DND-41 (cell line): Measurements from ENCODE around the gene SH3BP2.

Experiments used
- ATAC-seq: fragments of 200-7000 bp; cut with Tn5 transposase; 3 replicates; pipeline ENCODE4 v1.9.1; 2021; ENCODE audit warnings: low read depth; ENCODE audit not compliant: insufficient read depth
- DNase-seq: peaks from one replicate; pipeline ENCODE4 v3.0.0-alpha.2; 2020
- H2AFZ ChIP-seq: 2 replicates; pipeline ENCODE4 v1.6.0; 2012; ENCODE audit warnings: low read depth, low read length
- H3K27ac ChIP-seq: 2 replicates; pipeline ENCODE4 v1.5.1; 2012; ENCODE audit warnings: low read length, inconsistent platforms
- H3K27me3 ChIP-seq: fragments of 200-600 bp; sonication (generic); 2 replicates; pipeline ENCODE4 v1.6.0; 2012; ENCODE audit warnings: low read length, mild to moderate bottlenecking, inconsistent platforms; ENCODE audit not compliant: insufficient read depth, poor library complexity
- H3K36me3 ChIP-seq: 2 replicates; pipeline ENCODE4 v1.5.1; 2012; ENCODE audit warnings: low read length, inconsistent platforms; ENCODE audit not compliant: insufficient read depth
- H3K4me1 ChIP-seq: 2 replicates; pipeline ENCODE4 v1.5.1; 2012; ENCODE audit warnings: mild to moderate bottlenecking, low read length; ENCODE audit not compliant: insufficient read depth
- H3K4me2 ChIP-seq: 2 replicates; pipeline ENCODE4 v1.6.0; 2012; ENCODE audit warnings: mild to moderate bottlenecking, moderate library complexity, low read length, inconsistent platforms; ENCODE audit not compliant: insufficient read depth
- H3K4me3 ChIP-seq, 2 experiments: fragments of 200-600 bp in 1 of 2; shearing (Covaris generic) in 1 of 2; 2 replicates each; pipeline ENCODE4 v1.5.1; 2012 to 2016; ENCODE audit warnings: inconsistent platforms in 2 of 2, low read length in 2 of 2, mild to moderate bottlenecking in 2 of 2, low read depth in 1 of 2, moderate library complexity in 1 of 2
- H3K79me2 ChIP-seq: 2 replicates; pipeline ENCODE4 v1.6.0; 2012; ENCODE audit warnings: low read length, inconsistent platforms; ENCODE audit not compliant: insufficient read depth
- H3K9ac ChIP-seq: 2 replicates; pipeline ENCODE4 v1.6.0; 2012; ENCODE audit warnings: low read depth, mild to moderate bottlenecking, inconsistent platforms, low read length, moderate library complexity
- H3K9me3 ChIP-seq: 2 replicates; pipeline ENCODE4 v1.5.1; 2012; ENCODE audit warnings: low read length, moderate library complexity, mild to moderate bottlenecking, inconsistent platforms; ENCODE audit not compliant: insufficient read depth, severe bottlenecking
- H4K20me1 ChIP-seq: 2 replicates; pipeline ENCODE4 v1.6.0; 2012; ENCODE audit warnings: low read length; ENCODE audit not compliant: insufficient read depth
- EZH2 ChIP-seq: IDR thresholded peaks from 3 replicates; pipeline ENCODE4 v1.6.1; 2012; ENCODE audit warnings: borderline replicate concordance, low read depth, mild to moderate bottlenecking, moderate library complexity, low read length, inconsistent platforms; ENCODE audit not compliant: severe bottlenecking
- TF ChIP-seq, protein P1 (sequence below): IDR thresholded peaks from 2 replicates; pipeline ENCODE4 v1.5.1; 2012; ENCODE audit warnings: borderline replicate concordance, low read length, moderate library complexity, mild to moderate bottlenecking; ENCODE audit not compliant: poor library complexity, severe bottlenecking; ENCODE audit errors: extremely low read depth

The SH3BP2 gene

GRCh38 chr4:2793586-2794485 lies 951 bp downstream of the SH3BP2 start:
- no peak overlapping the region for H3K27ac ChIP-seq
- H3K4me2 ChIP-seq: no peak overlapping the region
- H3K4me3 ChIP-seq: no peak overlapping the region
- H3K9me3 ChIP-seq: no peaks in the 10 kb centered on the region
- no peaks in the 10 kb centered on the region for H3K36me3 ChIP-seq
- no peak overlapping the region for H2AFZ ChIP-seq
- no peaks in the 10 kb centered on the region for H3K4me1 ChIP-seq
- DNase-seq (no peak), ATAC-seq (no peak)
- no peaks in the 10 kb centered on the region for H3K79me2 ChIP-seq
- no peaks in the 10 kb centered on the region for H4K20me1 ChIP-seq
- H3K27me3 ChIP-seq: no peaks in the 10 kb centered on the region
- H3K9ac ChIP-seq: no peak overlapping the region
- TF ChIP-seq EZH2: no peak
- TF ChIP-seq, protein P1, sequence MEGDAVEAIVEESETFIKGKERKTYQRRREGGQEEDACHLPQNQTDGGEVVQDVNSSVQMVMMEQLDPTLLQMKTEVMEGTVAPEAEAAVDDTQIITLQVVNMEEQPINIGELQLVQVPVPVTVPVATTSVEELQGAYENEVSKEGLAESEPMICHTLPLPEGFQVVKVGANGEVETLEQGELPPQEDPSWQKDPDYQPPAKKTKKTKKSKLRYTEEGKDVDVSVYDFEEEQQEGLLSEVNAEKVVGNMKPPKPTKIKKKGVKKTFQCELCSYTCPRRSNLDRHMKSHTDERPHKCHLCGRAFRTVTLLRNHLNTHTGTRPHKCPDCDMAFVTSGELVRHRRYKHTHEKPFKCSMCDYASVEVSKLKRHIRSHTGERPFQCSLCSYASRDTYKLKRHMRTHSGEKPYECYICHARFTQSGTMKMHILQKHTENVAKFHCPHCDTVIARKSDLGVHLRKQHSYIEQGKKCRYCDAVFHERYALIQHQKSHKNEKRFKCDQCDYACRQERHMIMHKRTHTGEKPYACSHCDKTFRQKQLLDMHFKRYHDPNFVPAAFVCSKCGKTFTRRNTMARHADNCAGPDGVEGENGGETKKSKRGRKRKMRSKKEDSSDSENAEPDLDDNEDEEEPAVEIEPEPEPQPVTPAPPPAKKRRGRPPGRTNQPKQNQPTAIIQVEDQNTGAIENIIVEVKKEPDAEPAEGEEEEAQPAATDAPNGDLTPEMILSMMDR: no peak

GRCh38 chr4:2794486-2795299 lies 1.8 kb downstream of the SH3BP2 start:
- H3K79me2 ChIP-seq: no peaks in the 10 kb centered on the region
- H2AFZ ChIP-seq: no peak overlapping the region
- H3K9me3 ChIP-seq: no peaks in the 10 kb centered on the region
- DNase-seq (no peak), ATAC-seq (no peak)
- H3K9ac ChIP-seq: no peak overlapping the region
- H3K36me3 ChIP-seq: no peaks in the 10 kb centered on the region
- no peak overlapping the region for H3K4me3 ChIP-seq
- TF ChIP-seq EZH2: no peak
- TF ChIP-seq, protein P1: no peak
- H4K20me1 ChIP-seq: no peaks in the 10 kb centered on the region
- H3K27ac ChIP-seq: no peak overlapping the region
- H3K27me3 ChIP-seq: no peaks in the 10 kb centered on the region
- no peaks in the 10 kb centered on the region for H3K4me1 ChIP-seq
- H3K4me2 ChIP-seq: no peak overlapping the region

- Histone ChIP-seq H3K27me3 (no peaks in the 10 kb centered on the region), H4K20me1 (no peaks in the 10 kb centered on the region), H3K4me1 (no peaks in the 10 kb centered on the region), H3K36me3 (no peaks in the 10 kb centered on the region), H3K9me3 (no peaks in the 10 kb centered on the region), H3K4me2 (no peak overlapping the region), H3K27ac (no peak overlapping the region), H3K79me2 (no peaks in the 10 kb centered on the region), H2AFZ (no peak overlapping the region), H3K9ac (no peak overlapping the region), H3K4me3 (no peak overlapping the region)
- no peak for DNase-seq
- no peak for TF ChIP-seq EZH2
- TF ChIP-seq, protein P1: no peak
- ATAC-seq: no peak
These were observed 2.5 kb downstream of the SH3BP2 start for GRCh38 chr4:2795300-2795892.
